GM19468 (cell line): Measurements from ENCODE around the gene SLC10A6.

Experiments
- ATAC-seq: cut with Tn5 transposase; IDR thresholded peaks from one replicate; pipeline ENCODE4 v1.9.1; 2021; ENCODE audit warnings: mild to moderate bottlenecking, moderate library complexity, moderate number of reproducible peaks; ENCODE audit not compliant: unreplicated experiment; ENCODE audit errors: extremely low read depth

Gene SLC10A6

GRCh38 chr4:86809809-86810208 lies 39.4 kb downstream of the SLC10A6 start:
- ATAC-seq: no peak

- no peak for ATAC-seq
Measured at GRCh38 chr4:86791126-86791525, 58.1 kb downstream of the SLC10A6 start.

GRCh38 chr4:86788826-86789225 lies 60.4 kb downstream of the SLC10A6 start:
- no peak for ATAC-seq

GRCh38 chr4:86778175-86778574 lies 71.0 kb downstream of the SLC10A6 start:
- ATAC-seq: no peak

GRCh38 chr4:86775061-86775460 lies 74.1 kb downstream of the SLC10A6 start:
- ATAC-seq: no peak
